ENCODE results near the gene RRN3. TPM values are rescaled to one million over a fixed set of nuclear protein-coding genes. Genes with fewer than 3 reads are reported as not detected.

RRN3 gene
- total RNA-seq, 2 donors from 2014 or later: 33.8 to 45.7 TPM

Other genes starting within 250 kb of the RRN3 start
- gene NPIPA1, start 156.8 kb downstream of the RRN3 start, total RNA-seq: 100 to 1,000 TPM in 1 of 2 donors, 10 to 100 TPM in 1; 98.7 to 109 TPM
- gene PDXDC1, start 119.2 kb downstream of the RRN3 start, total RNA-seq: 10 to 100 TPM; 49.8 to 60.8 TPM
- 10 to 100 TPM; 60.0 to 60.3 TPM for gene NTAN1, start 38.2 kb downstream of the RRN3 start, total RNA-seq

Data from activated T-helper 17 cell treated with anti-CD3 and anti-CD28 coated beads, Interleukin-2, amount 50 U/mL, for 72 hours (primary cell).